HUES64 (cell line): ENCODE data around the gene COASY.

Experiments
- H3K27ac ChIP-seq: 2 replicates; pipeline ENCODE4 v1.7.0; 2013; ENCODE audit warnings: low read depth, low read length, inconsistent platforms
- H3K27me3 ChIP-seq: 2 replicates; pipeline ENCODE4 v1.6.1; 2013; ENCODE audit warnings: mild to moderate bottlenecking, low read length; ENCODE audit not compliant: insufficient read depth
- H3K36me3 ChIP-seq: 2 replicates; pipeline ENCODE4 v1.6.1; 2013; ENCODE audit warnings: mild to moderate bottlenecking, low read length; ENCODE audit not compliant: insufficient read depth
- H3K4me1 ChIP-seq: 2 replicates; pipeline ENCODE4 v1.6.1; 2013; ENCODE audit warnings: mild to moderate bottlenecking, low read length, moderate library complexity; ENCODE audit not compliant: insufficient read depth
- H3K4me3 ChIP-seq: 2 replicates; pipeline ENCODE4 v1.5.1; 2013; ENCODE audit warnings: mild to moderate bottlenecking, low read length, moderate library complexity
- H3K9ac ChIP-seq: 2 replicates; pipeline ENCODE4 v1.6.1; 2013; ENCODE audit warnings: mild to moderate bottlenecking, low read depth, low read length
- H3K9me3 ChIP-seq: 2 replicates; pipeline ENCODE4 v1.6.1; 2013; ENCODE audit warnings: low read depth, low read length; ENCODE audit not compliant: insufficient read depth
- WGBS: fragments of 150-250, 120-280 bp; methylation state at CpG from one replicate; pipeline ENCODE4 v1.1.7; 2013; ENCODE audit warnings: missing lambda C conversion rate; 5-methylcytosine and 5-hydroxymethylcytosine counted together

Gene COASY

GRCh38 chr17:42578282-42578869, 16.4 kb downstream of the COASY start:
- peak overlapping the region; percentile 77 for H3K27ac ChIP-seq
- no peaks in the 10 kb centered on the region for H3K9me3 ChIP-seq
- WGBS: 2% methylated on average over 19 of the region's 20 CpGs
- H3K9ac ChIP-seq: peak overlapping the region; percentile 94
- H3K27me3 ChIP-seq: no peaks in the 10 kb centered on the region
- peaks cover 61% of the 10 kb centered on the region for H3K36me3 ChIP-seq
- no peaks in the 10 kb centered on the region; the same call in 1 of the 2 replicates for H3K4me1 ChIP-seq
- H3K4me3 ChIP-seq: peak overlapping the region; percentile 88

- peaks cover 62% of the 10 kb centered on the region for H3K36me3 ChIP-seq
- H3K27me3 ChIP-seq: no peaks in the 10 kb centered on the region
- H3K9ac ChIP-seq: no peak overlapping the region
- H3K4me1 ChIP-seq: no peaks in the 10 kb centered on the region; the same call in 1 of the 2 replicates
- 86% methylated on average over 2 of the region's 2 CpGs for WGBS
- H3K9me3 ChIP-seq: no peaks in the 10 kb centered on the region
- H3K27ac ChIP-seq: no peak overlapping the region
- H3K4me3 ChIP-seq: no peak overlapping the region
Measured at GRCh38 chr17:42579794-42580551, 18.0 kb downstream of the COASY start.

- H3K27ac ChIP-seq: no peak overlapping the region
- WGBS: 95% methylated on average over 10 of the region's 10 CpGs
- H3K9ac ChIP-seq: no peak overlapping the region
- no peaks in the 10 kb centered on the region; the same call in 1 of the 2 replicates for H3K4me1 ChIP-seq
- H3K9me3 ChIP-seq: no peaks in the 10 kb centered on the region
- no peak overlapping the region for H3K4me3 ChIP-seq
- H3K27me3 ChIP-seq: no peaks in the 10 kb centered on the region
- peaks cover 65% of the 10 kb centered on the region for H3K36me3 ChIP-seq
Measured at GRCh38 chr17:42581744-42582270, 19.9 kb downstream of the COASY start.

GRCh38 chr17:42584880-42585279, 22.9 kb downstream of the COASY start:
- no peak overlapping the region for H3K4me3 ChIP-seq
- H3K27ac ChIP-seq: no peak overlapping the region
- no peaks in the 10 kb centered on the region for H3K9me3 ChIP-seq
- no peak overlapping the region for H3K9ac ChIP-seq
- peaks cover 90% of the 10 kb centered on the region for H3K36me3 ChIP-seq
- H3K27me3 ChIP-seq: no peaks in the 10 kb centered on the region
- 94% methylated on average over 8 of the region's 9 CpGs for whole genome bisulfite sequencing
- H3K4me1 ChIP-seq: no peaks in the 10 kb centered on the region

- no peaks in the 10 kb centered on the region for H3K9me3 ChIP-seq
- H3K9ac ChIP-seq: no peak overlapping the region
- no peak overlapping the region for H3K27ac ChIP-seq
- H3K36me3 ChIP-seq: peaks cover 89% of the 10 kb centered on the region
- H3K4me1 ChIP-seq: no peaks in the 10 kb centered on the region
- H3K4me3 ChIP-seq: no peak overlapping the region
- WGBS: 94% methylated on average over 1 of the region's 1 CpG
- H3K27me3 ChIP-seq: no peaks in the 10 kb centered on the region
Measured at GRCh38 chr17:42585353-42585752, 23.4 kb downstream of the COASY start.

GRCh38 chr17:42586514-42587230, 24.7 kb downstream of the COASY start:
- Histone ChIP-seq H3K27me3 (no peaks in the 10 kb centered on the region), H3K4me1 (no peaks in the 10 kb centered on the region), H3K4me3 (no peak overlapping the region), H3K27ac (no peak overlapping the region), H3K36me3 (peaks cover 96% of the 10 kb centered on the region), H3K9ac (no peak overlapping the region), H3K9me3 (no peaks in the 10 kb centered on the region)
- 86% methylated on average over 7 of the region's 7 CpGs for WGBS

- H3K27me3 ChIP-seq: no peaks in the 10 kb centered on the region
- no peak overlapping the region for H3K27ac ChIP-seq
- H3K4me1 ChIP-seq: no peaks in the 10 kb centered on the region
- H3K4me3 ChIP-seq: no peak overlapping the region
- 93% methylated on average over 2 of the region's 2 CpGs for WGBS
- H3K9ac ChIP-seq: no peak overlapping the region
- peaks cover 59% of the 10 kb centered on the region for H3K36me3 ChIP-seq
- no peaks in the 10 kb centered on the region for H3K9me3 ChIP-seq
Measured at GRCh38 chr17:42590886-42591285, 28.9 kb downstream of the COASY start.

GRCh38 chr17:42591411-42591810, 29.5 kb downstream of the COASY start:
- 97% methylated on average over 9 of the region's 9 CpGs for WGBS
- Histone ChIP-seq H3K9me3 (no peaks in the 10 kb centered on the region), H3K9ac (no peak overlapping the region), H3K4me1 (no peaks in the 10 kb centered on the region), H3K27me3 (no peaks in the 10 kb centered on the region), H3K27ac (no peak overlapping the region), H3K4me3 (no peak overlapping the region), H3K36me3 (peaks cover 55% of the 10 kb centered on the region)

GRCh38 chr17:42596386-42596785, 34.4 kb downstream of the COASY start:
- H3K9ac ChIP-seq: no peak overlapping the region
- no peak overlapping the region for H3K4me3 ChIP-seq
- H3K27ac ChIP-seq: no peak overlapping the region
- H3K4me1 ChIP-seq: no peaks in the 10 kb centered on the region
- peaks cover 11% of the 10 kb centered on the region for H3K36me3 ChIP-seq
- no peaks in the 10 kb centered on the region for H3K27me3 ChIP-seq
- WGBS: 92% methylated on average over 2 of the region's 3 CpGs
- H3K9me3 ChIP-seq: no peaks in the 10 kb centered on the region

GRCh38 chr17:42598905-42599304, 37.0 kb downstream of the COASY start:
- Histone ChIP-seq H3K27ac (no peak overlapping the region), H3K36me3 (peaks cover 3% of the 10 kb centered on the region; the same call in 1 of the 2 replicates), H3K4me1 (no peaks in the 10 kb centered on the region), H3K27me3 (no peaks in the 10 kb centered on the region), H3K4me3 (no peak overlapping the region), H3K9me3 (no peaks in the 10 kb centered on the region), H3K9ac (no peak overlapping the region)
- 97% methylated on average over 2 of the region's 2 CpGs for WGBS

- H3K36me3 ChIP-seq: no peaks in the 10 kb centered on the region
- no peaks in the 10 kb centered on the region for H3K27me3 ChIP-seq
- H3K27ac ChIP-seq: no peak overlapping the region
- H3K4me1 ChIP-seq: peaks cover 6% of the 10 kb centered on the region; the same call in 1 of the 2 replicates
- no peak overlapping the region for H3K9ac ChIP-seq
- WGBS: 96% methylated on average over 7 of the region's 7 CpGs
- no peak overlapping the region for H3K4me3 ChIP-seq
- H3K9me3 ChIP-seq: no peaks in the 10 kb centered on the region
Measured at GRCh38 chr17:42603318-42603717, 41.4 kb downstream of the COASY start.
